HG03066 (cell line): ENCODE data around the gene CTU1.

Experiments
- ATAC-seq: cut with Tn5 transposase; IDR thresholded peaks from one replicate; pipeline ENCODE4 v1.9.1; 2021; ENCODE audit warnings: low read depth; ENCODE audit not compliant: unreplicated experiment

Gene CTU1

GRCh38 chr19:51107406-51108065 is 673 bp downstream of the CTU1 start:
- peak; percentile 3 for ATAC-seq

DNA sequence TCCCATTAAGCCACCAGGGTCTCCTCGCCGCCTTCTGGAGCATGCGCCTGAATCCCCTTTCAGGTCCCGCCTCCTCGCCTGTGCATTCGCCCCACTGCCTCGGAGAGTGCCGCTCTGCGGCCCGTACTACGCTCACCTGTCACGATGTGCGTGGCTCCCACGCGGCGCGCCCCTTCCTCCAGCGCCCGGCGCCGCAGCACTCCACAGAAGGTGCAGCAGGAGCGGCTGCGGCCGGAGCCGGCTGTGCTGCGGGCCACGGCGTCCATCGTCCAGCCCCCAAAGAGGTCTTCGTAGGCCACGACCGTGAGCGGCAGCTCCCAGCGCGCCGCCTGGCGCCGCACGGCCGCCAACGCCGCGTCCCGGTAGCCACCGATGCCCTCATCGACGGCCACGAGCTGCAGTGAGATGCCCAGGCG is 4.3 kb downstream of the CTU1 start:
- no peak for ATAC-seq

DNA sequence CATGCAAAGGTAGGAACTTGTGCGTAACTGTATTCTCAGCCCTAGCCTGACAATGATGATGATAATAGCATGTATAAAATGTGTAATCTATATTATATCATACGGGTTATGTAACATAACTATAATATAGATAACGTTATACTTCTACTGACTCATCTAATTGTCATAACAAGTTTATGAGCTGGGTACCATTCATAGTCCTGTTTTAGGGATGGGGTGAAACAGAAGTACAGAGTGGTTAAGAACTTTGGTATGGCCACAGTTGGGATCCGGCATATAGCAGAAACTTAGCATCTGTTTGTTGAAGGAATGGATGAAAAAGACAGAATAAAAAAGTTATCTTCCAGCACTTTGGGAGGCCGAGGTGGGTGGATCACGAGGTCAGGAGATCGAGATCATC is 5.2 kb downstream of the CTU1 start:
- ATAC-seq: no peak

GRCh38 chr19:51101171-51101865 is 6.9 kb downstream of the CTU1 start:
- ATAC-seq: no peak

DNA sequence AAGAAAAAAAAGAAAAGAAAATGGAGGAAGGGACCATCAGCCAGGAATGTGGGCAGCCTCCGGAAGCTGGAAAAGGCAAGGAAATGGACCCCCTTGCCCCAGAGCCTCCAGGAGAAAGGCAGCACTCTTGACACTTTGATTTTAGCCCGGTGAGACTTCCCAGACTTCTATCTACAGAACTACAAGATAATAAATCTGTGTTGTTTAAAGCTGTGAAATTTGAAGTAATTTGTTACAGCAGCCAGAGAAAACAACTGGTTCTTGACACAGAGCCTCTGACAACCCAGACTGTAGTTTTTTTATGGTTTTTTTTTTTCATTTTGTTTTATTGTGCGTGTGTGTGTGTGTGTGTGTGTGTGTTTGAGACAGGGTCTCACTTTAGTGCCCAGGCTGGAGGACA is 7.6 kb downstream of the CTU1 start:
- no peak for ATAC-seq

- ATAC-seq: no peak
Measured at GRCh38 chr19:51099047-51099382, 9.2 kb downstream of the CTU1 start.

DNA sequence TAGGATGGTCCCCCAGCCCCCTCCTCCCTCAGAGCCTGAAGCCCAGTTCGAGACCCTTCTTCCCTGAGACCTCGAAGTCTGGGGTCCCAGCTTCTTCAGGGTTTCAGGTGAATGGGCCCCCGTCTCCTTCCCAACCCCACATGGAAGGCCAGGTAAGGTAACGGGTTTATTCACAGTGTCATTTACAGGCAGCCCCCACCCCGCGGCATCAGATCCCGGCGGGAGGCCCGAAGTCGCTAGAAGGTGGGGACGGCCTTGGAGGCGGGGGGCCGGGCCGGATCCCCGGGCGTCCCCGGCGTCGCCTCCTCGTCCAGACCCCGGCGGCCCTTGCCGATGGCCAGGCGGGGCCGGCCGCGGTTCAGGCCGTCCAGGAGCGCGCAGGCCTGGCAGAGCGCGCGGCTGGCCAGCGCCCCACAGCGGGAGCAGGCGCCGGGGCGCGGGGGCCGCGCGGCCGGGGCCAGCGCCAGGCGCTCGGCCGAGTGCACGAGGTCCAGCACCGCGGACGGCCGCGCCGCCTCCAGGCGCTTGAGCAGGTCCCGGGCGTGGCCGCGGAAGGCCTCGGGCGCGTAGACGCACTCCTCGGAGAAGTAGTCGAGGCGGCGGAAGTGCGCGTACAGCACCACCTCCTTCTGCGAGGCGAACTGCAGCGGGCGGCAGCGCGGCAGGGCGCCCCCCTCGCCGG is 9.7 kb downstream of the CTU1 start:
- no peak for ATAC-seq

DNA sequence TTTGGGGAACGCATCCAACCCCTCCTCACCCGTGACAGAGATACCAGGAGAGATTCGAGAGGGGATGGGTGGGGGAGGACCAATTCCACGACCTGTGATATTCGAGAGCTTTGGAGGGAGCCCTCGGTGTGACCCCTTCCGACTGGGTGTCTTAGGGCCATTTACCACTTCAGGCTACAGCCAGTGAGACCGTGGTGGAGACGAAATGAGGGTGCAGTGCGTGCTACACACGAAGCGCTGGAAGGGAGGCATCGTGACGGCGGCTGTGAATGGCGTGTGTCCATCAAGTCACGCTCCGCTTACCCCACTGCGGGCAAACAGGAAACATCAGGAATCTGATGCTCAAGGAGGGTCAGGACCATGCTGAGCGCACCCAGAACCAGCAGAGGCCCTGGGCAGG is 10.4 kb downstream of the CTU1 start:
- no peak for ATAC-seq

- no peak for ATAC-seq
Measured at GRCh38 chr19:51097166-51097738, 11.0 kb downstream of the CTU1 start.

DNA sequence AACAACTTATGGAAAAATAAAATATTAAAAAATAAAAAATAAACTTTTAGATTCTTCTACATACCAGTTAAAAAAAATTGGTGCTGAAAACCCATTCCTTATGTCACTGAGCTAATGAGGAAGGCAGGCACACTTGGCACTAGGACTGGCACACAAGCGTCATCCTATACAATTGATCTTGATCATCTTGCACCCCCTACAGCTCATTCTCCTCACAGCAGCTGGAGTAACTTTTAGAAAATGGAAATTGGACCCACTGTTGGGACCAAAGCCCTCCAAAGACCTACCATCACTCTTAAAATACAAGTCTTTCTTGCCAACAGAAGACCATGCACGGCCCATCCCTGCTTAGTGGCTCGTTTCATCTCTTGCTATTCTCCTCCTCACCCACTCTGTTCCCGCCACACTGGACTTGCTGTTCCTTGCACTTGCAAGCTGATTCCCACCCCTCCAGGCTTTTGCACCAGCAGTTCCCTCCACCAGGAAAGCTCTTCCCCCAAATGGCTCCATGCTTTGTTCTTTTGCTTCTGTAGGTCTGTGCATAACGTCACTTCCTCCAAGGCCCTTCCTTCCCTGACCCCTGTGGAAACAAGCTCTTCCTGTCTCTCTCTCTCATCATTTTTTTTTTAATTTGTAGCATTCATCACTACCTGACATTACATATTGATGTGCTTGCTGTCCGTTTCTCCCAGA is 11.6 kb downstream of the CTU1 start:
- ATAC-seq: no peak

- ATAC-seq: no peak
Measured at GRCh38 chr19:51094696-51095279, 13.4 kb downstream of the CTU1 start.

GRCh38 chr19:51093510-51094345 is 14.5 kb downstream of the CTU1 start:
- no peak for ATAC-seq

DNA sequence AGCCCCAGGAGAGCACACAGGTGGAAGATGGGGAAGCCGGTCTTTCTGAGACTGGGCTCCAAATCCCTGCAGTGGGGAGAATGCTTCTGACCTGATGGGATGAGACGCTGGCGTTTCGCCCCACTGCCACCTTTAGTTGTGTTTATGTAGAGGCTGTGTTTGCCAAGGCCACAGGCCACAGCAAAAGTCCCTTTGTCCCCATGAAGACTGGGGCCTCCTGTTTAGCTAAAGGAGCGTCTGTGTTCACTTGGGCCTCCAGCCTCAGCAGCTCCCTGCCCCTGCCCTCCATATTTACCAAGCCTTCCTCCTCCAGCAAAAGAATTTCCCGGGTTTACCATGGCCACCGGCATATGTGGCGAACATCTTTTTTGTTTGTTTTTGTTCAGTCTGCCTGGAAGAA is 15.1 kb downstream of the CTU1 start:
- no peak for ATAC-seq

DNA sequence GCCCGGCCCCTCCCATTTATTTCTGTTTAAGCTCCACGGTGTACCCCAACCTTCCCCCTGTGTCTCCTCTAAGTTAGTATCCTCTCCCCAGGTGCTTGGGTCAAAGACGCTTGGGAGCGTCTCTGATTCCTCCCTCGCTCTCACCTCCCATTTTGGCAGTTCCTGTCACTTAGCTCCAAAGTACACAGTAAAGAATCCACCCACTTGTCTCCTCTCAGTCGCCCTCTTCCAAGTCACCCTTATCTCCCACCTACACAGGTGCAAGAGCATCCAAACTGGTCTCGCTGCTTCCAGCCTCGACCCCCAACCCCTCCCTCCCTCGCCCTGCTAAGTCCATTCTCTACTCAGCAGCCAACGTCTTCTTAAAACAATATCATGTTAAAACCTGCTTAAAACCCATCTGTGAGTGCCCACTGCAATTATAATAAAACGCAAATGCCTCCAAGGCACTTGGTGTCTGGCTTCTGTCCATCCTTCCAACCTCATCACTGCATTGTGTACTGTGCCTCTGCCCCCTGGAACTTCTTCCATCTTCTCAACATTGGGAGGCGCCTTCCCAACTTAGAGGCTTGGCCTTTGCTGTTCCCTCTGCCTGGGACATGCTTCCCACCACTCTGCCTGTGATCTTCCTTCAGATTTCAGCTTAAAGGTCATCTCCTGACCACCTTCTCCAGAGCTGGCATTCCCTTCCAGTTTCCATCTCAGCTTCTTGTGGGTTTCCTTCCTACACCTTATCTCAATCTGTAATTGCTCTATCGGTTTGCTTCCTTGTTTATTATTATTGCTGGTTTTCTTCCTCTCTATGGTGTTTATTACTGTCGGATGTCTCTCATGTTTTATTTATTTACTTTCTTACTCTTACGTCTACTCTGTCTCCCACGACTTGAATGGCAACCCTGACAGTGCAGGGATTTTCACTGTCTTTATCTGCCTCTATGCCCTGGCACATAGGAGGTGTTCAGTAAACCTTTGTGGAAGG is 16.0 kb downstream of the CTU1 start:
- ATAC-seq: no peak

DNA sequence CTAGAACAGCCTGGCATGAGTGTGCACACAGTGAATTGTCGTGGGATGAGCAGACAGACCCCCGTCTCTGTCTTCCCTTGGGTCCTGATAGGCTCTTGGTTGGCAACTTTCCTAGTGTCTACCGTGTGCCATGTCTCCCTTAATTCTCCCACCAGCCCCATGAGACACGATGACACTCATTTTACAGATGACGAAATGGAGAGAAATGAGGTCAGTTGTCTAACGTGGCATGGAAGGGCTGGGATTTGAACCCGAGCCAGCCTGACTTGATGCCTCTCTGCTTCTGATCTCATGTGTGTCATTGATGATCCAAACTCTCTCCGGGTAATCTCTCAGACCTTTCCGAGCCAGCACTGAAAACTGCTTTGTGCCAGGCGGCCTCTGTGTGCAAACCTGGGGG is 17.1 kb downstream of the CTU1 start:
- no peak for ATAC-seq

DNA sequence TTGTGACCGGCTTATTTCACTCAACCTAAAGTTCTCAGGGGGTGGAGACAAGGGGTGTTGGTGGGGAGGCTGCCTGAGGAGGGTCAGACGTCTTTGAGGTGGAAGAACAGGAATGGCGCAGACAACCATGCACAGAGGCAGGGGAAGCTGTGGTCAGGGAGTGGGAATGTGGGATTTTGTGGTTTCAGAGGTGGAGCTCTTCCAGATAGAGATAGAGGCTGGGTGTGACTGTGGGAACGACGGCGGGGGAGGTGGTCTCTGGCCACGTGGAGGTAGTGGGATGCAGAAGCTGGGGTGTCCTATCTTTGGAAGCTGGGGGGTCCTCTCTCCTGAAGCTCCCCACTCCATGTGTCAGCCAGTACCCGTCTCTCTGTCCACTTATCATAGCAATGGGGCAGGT is 17.7 kb downstream of the CTU1 start:
- no peak for ATAC-seq

- no peak for ATAC-seq
Measured at GRCh38 chr19:51089786-51090185, 18.4 kb downstream of the CTU1 start.

- ATAC-seq: no peak
Measured at GRCh38 chr19:51086153-51086850, 21.9 kb downstream of the CTU1 start.
